NCI-H526 (cell line): ENCODE results near the gene SPECC1.

Experiments used
- DNase-seq, 2 experiments: peaks; one replicate each; lab custom pipeline; 2025; lab: John Stamatoyannopoulos, UW

The SPECC1 gene

DNA sequence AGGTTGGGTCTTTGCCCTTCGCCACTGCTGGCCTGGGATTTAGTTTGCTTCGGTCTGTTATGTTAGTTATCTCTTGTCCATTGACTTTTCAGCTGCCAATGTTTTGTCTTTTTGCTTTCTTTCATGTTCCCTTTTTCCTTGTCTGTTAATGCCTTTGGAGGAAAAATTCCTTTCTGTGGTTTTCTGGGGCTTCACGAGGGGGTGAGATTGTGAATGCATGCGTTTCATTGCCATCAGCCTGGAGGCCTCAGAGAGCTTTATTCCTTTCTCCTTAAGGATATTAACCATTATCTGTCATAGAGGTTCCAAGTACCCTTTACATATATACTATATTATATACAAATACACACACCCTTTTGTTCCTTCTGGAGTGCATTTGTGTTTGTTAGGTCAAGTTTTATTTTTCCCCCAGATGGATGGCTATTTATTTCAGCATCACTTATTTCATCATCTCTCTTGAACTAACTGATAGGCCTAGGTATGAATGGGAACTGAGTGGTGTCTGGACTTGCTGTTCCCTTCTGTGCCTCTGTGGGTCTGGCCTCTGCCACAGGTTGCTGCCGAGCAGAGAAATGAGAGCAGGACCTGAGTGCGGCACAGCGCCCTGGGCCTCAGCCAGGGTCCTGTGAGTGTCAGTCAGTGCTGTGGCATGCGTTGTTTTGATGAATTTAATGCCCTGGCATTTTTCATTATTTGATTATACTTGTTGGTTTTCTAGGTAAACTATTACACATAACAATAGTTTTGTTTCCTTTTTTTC lies 264.8 kb downstream of the SPECC1 start:
- no peak for DNase-seq

DNA sequence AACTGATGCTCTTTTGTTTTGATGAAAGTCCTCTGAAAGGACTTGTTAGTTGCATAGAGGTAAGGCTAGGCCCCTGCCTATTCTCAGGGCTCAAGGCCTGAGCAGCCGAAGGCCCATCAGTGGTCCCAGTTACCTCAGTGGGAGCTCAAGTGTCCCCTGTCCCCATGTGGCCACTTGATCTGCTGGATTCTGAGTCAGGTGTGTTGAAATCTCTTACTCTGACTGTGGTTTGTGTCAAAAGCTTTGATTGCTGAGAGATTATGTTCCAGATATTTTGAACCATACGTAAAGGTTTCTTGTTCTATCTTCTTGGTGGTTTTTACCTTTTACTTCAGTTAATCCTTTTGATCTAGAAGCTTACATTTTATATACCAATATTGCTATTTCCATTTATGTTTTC lies 266.5 kb downstream of the SPECC1 start:
- DNase-seq = no peak

DNA sequence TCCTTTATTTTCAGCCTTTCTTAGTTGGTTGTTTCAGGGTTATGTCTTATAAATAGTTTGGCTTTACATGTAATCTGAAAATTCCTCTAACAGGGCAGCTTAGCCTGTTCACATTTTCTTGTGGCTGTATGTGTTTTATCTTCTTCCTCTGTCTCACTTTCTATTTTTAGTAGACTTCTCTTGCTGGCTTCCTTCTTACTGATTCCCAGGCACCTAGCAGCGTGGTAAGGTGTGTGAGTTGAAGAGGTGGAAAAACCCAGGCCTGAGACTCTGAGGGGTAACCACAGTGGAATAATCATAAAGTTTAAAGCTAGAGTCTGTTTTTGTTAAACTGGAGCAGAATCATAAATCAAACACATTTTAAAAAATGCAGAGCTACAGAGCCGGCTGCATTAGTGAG lies 267.3 kb downstream of the SPECC1 start:
- no peak for DNase-seq

DNA sequence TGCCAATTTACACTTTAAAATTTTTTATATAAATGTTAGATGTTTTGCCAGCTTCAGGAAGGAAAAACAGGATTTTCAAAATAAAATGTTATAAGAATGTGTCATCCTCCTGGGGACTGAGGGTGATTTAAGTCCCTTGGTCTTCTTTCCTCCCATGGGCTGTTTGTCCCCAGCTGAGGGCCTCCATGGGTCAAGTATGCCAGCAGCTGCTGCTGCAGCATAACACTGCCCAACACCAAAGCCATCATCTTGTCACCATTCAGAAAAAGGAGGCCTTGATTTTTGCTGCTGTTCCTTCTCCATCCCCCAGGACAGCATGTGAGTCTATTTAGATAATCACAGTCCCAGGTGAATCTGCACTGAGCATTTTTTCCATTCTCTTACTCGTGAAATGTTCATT lies 269.6 kb downstream of the SPECC1 start:
- no peak for DNase-seq

- no peak for DNase-seq
Measured at GRCh38 chr17:20279631-20280030, 270.5 kb downstream of the SPECC1 start.

- DNase-seq = no peak
Measured at GRCh38 chr17:20280051-20280450, 270.9 kb downstream of the SPECC1 start.

GRCh38 chr17:20280851-20281250 lies 271.7 kb downstream of the SPECC1 start:
- DNase-seq = no peak

- no peak for DNase-seq
Measured at GRCh38 chr17:20281860-20282259, 272.7 kb downstream of the SPECC1 start.

DNA sequence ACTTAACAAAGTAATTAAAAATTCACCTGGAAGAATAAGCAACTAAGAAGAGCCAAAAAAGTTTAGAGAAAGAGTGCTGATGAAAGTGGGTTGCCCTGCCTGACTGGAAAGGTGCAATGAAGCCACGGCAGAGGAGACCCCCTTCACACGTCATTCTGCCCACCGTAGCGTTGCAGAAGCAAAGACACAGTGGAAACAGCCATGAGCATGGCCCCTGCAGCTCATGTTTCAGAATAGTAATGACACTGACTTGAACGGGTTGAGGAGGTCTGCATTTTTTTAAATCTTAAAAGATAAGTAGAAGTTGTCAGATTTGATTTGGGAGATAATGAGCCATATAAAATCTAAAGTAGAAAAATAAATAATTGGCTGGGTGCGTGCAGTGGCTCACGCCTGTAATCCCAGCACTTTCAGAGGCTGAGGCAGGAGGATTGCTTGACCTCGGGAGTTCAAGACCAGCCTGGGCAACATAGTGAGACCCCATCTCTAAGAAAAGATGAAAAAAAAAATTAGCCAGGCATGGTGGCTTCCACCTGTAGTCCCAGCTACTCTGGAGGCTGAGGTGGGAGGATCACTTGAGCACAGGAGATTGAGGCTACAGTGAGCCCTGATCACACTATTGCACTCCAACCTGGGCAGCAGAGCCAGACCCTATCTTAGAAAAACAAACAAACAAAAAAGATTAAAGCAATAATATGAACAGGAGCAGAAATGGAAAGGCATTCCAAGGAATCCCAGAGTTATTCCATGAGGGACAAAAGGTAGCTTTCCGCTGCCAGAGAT lies 273.6 kb downstream of the SPECC1 start:
- DNase-seq = no peak

DNA sequence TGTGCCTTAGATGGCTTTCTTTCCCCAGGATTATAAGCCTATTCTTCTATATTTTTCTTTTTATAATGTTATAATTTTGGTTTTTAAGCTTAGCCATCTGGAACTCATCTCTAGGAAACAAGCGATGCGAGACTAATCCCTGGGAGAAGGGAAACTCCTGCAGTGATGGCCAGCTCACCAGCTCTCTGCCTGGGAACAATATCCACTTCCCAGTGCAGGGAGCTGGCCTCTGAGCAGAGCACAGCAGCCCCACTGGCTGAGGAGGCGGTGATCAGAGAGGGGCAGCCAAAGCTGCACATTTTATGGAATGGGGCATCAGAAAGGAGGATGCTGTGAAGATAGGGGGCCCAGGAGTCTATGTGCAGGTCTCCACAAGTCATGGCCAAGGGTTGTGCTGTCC lies 274.9 kb downstream of the SPECC1 start:
- no peak for DNase-seq

- DNase-seq = no peak
Measured at GRCh38 chr17:20284570-20285295, 275.6 kb downstream of the SPECC1 start.

- no peak for DNase-seq
Measured at GRCh38 chr17:20289984-20290383, 280.8 kb downstream of the SPECC1 start.

DNA sequence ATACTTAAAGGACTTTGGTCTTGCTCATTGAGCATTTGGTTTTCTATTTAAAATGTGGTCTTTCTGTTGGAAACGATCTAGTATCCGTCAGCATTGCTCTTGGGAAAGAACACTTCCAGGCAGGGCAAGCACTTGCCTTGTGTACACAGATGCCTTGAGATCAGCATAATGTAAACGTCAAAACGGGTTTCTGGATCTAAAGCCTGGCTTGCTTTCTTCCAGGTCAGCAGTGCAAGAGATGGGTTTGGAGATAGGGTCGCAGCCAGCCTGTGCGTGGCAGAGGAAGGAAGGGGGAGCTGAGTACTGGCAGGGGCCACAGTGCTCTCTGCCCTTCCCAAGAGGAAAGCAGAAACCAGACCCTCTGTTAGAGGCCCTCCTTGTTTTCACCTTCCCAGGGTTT lies 282.7 kb downstream of the SPECC1 start:
- DNase-seq = no peak

DNA sequence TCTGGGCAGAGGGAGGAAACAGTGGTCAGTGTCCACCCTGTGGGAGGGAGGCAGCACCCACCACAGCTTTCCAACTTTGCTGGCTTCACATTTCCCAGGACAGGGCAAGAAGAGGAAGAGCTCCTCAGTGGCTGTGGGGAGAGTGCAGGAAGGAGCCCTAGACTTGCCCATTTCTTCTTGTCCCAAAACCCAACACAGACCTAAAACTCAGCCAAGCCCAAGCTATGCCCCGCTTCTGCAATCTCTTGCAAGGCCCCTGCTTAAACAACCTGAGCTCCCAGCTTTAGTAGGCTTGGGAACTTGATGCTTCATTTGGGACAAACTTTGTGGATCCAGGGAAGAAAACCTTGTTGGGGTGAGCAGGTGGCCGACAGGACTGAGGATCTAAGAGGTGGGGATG lies 284.3 kb downstream of the SPECC1 start:
- DNase-seq = no peak

DNA sequence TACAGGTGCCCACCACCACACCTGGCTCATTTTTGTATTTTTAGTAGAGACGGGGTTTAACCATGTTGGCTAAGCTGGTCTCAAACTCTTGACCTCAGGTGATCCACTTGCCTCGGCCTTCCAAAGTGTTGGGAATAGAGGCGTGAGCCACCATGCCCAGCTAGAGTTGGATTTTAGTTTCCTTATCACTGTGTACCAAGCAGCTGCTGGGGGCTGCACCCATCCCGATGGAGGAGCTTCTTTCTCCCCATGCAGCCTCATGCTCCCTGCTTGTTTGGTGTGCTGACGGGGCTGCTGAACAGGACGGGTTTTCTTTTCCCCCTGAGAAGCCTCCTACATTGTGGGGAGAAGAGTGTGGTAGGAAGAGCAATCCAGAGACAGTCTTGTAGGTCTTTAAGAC lies 285.0 kb downstream of the SPECC1 start:
- no peak for DNase-seq

DNA sequence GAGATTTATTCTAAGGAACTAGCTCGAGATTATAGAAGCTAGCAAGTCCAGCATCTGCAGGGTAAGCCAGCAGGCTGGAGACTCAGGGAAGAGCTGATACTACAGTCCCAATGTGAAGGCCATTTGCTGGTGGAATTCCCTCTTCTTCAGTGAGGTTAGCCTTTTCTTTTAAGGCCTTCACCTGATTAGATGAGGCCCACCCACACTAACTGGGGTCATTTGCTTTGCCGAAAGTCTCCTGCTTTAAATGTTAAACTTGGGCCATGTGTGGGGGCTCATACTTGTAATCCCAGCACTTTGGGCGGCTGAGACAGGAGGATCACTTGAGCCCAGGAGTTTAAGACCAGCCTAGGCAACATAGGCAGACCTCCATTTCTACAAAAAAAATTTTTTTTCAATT lies 289.9 kb downstream of the SPECC1 start:
- DNase-seq = no peak

DNA sequence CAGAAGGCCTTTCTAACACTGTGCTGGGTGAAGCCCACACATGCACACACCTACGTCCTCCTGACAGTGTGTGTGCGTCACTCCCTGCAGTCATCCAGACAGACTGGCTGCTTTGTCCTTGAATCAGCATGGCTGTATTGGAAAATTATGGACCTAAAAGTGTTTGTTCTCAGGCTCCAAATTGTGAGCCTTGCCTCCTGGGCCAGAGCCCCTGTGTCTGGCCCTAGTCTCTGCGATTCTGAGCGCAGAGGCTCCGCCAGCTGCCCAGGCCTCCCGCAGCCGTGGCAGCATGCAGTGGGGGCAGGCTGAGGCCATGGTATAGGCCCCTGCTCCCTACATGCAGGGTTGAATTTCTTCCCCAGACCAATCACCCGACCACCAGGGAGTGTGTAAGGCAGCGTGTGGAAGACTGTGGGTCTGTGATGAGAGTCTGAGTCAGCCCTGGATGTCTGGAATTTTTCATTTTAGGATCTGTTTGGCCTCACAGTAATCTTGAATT lies 291.3 kb downstream of the SPECC1 start:
- DNase-seq = no peak

GRCh38 chr17:20302246-20302917 lies 293.2 kb downstream of the SPECC1 start:
- no peak for DNase-seq

GRCh38 chr17:20304961-20305360 lies 295.8 kb downstream of the SPECC1 start:
- no peak for DNase-seq

DNA sequence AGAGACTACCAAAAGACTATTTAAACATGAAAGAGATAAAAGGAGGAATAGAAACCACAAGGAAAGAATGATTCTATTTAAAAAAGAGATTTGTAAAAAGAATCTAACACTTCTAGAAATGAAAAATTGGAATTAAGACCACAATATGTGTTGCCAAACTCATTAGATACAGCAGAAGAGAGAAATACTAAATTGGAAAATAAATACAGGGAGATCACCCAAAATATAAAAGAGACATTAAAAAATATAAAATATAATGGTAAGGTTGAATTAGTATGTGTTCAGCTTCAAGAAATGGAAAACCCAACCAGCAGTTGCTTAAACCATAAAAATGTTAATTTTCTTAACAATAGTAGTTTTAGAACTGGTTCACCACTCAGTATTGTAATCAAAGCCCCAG lies 297.8 kb downstream of the SPECC1 start:
- no peak for DNase-seq

- DNase-seq = no peak
Measured at GRCh38 chr17:20307326-20307910, 298.3 kb downstream of the SPECC1 start.

DNA sequence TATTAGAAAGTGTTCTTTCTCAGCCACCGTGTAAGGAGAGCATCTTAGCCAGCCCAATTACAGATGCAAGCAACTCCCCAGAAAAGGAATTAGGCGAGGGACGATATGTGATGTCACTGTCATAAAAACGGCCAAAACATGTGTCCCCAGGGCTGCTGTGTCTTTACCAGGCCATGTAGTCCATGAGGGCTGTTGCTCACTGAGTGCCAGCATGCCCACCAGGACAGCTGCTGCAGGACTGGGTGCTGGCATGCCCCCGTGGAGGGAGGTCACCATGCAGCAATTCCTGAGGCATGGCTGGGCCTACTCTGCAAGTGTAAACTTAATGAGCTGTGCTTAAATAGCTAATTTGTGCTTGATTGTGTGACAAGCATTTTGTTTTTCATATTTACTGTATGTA lies 301.3 kb downstream of the SPECC1 start:
- DNase-seq = no peak
